Stimulated activated CD8-positive, alpha-beta memory T cell treated with anti-CD3 and anti-CD28 coated beads, Interleukin-2, amount 100 ng/mL, for 1 hour (primary cell): Measurements from ENCODE around the gene HINT3.
"Not testable (repeated sequence)": the region's sequence is repeated elsewhere in the genome, so short reads cannot be mapped to it uniquely, and the experiment has no call there.

Experiments used
- DNase-seq, 2 donors: peaks; one replicate each; pipeline ENCODE4 v3.0.0-alpha.2; 2020; ENCODE audit warnings: low read depth in 2 of 2

HINT3 gene

GRCh38 chr6:125962900-125963497 is 6.4 kb downstream of the HINT3 start:
- no peak for DNase-seq

- DNase-seq, result no peak
Observed at GRCh38 chr6:125963817-125964216, 7.2 kb downstream of the HINT3 start.

GRCh38 chr6:125966569-125966968 is 10.0 kb downstream of the HINT3 start:
- DNase-seq, result no peak

GRCh38 chr6:125968493-125968892 is 11.9 kb downstream of the HINT3 start:
- DNase-seq, result no peak

- DNase-seq, result no peak
Observed at GRCh38 chr6:125970760-125971159, 14.2 kb downstream of the HINT3 start.

GRCh38 chr6:125972478-125972877 is 15.9 kb downstream of the HINT3 start:
- not testable (repeated sequence) for DNase-seq

- DNase-seq, result no peak
Observed at GRCh38 chr6:125974214-125974866, 17.8 kb downstream of the HINT3 start.

- DNase-seq, result no peak
Observed at GRCh38 chr6:125979101-125979500, 22.5 kb downstream of the HINT3 start.

GRCh38 chr6:125981571-125982185 is 25.1 kb downstream of the HINT3 start:
- no peak for DNase-seq

GRCh38 chr6:125983246-125983945 is 26.8 kb downstream of the HINT3 start:
- DNase-seq, result no peak

GRCh38 chr6:125984311-125984710 is 27.7 kb downstream of the HINT3 start:
- DNase-seq, result no peak

GRCh38 chr6:125985522-125985921 is 29.0 kb downstream of the HINT3 start:
- DNase-seq, result no peak

- DNase-seq, result no peak
Observed at GRCh38 chr6:125985979-125986300, 29.4 kb downstream of the HINT3 start.

GRCh38 chr6:125986301-125987025 is 29.9 kb downstream of the HINT3 start, which contains the start of gene TRMT11:
Gene TRMT11 (plus strand): TSS chr6:125986540. CDS start chr6:125986551, 11 bp downstream.
- DNase-seq, result peak; percentile 56 to 61

- DNase-seq, result no peak
Observed at GRCh38 chr6:125987026-125987617, 30.6 kb downstream of the HINT3 start.

GRCh38 chr6:125988280-125988679 is 31.7 kb downstream of the HINT3 start:
- DNase-seq, result no peak

- no peak for DNase-seq
Observed at GRCh38 chr6:125989631-125990030, 33.1 kb downstream of the HINT3 start.

GRCh38 chr6:125991653-125992052 is 35.1 kb downstream of the HINT3 start:
- no peak for DNase-seq

- DNase-seq, result no peak
Observed at GRCh38 chr6:125994670-125995488, 38.3 kb downstream of the HINT3 start.

GRCh38 chr6:125995972-125996580 is 39.5 kb downstream of the HINT3 start:
- peak; percentile 30 to 46 for DNase-seq
